ENCODE data around the gene TMEM179.

GRCh38 chr14:104563742-104564615 lies 40.6 kb downstream of the TMEM179 start:
- TF ChIP-seq CTCF (IDR thresholded peaks at IDR 0.05; ENCODE audit: borderline replicate concordance, extremely low read depth, low read length, poor library complexity, severe bottlenecking) (peak; percentile 72), EZH2 (IDR thresholded peaks at IDR 0.05; ENCODE audit: borderline replicate concordance, low read depth, low read length, severe bottlenecking) (no peak)

Data from DND-41 (cell line).